GM19467 (cell line): ENCODE measurements around the gene TMSB4X.
"Not testable (repeated sequence)": the region's sequence is repeated elsewhere in the genome, so short reads cannot be mapped to it uniquely, and the experiment has no call there.

Experiments used
- ATAC-seq: cut with Tn5 transposase; IDR thresholded peaks from one replicate; pipeline ENCODE4 v1.9.1; 2021; ENCODE audit warnings: mild to moderate bottlenecking, moderate library complexity; ENCODE audit not compliant: unreplicated experiment

Gene TMSB4X

GRCh38 chrX:12974796-12975669, at the start of gene TMSB4X:
Gene TMSB4X (plus strand): TSS chrX:12975110.
- ATAC-seq = peak; percentile 42

GRCh38 chrX:12929701-12930100, 45.2 kb upstream of the TMSB4X start:
- no peak for ATAC-seq

GRCh38 chrX:12930150-12930549, 44.8 kb upstream of the TMSB4X start:
- no peak for ATAC-seq

GRCh38 chrX:12932244-12932643, 42.7 kb upstream of the TMSB4X start:
- no peak for ATAC-seq

- ATAC-seq = no peak
Measured at GRCh38 chrX:12934850-12935249, 40.1 kb upstream of the TMSB4X start.

- ATAC-seq = no peak
Measured at GRCh38 chrX:12936947-12937346, 38.0 kb upstream of the TMSB4X start.

- ATAC-seq = not testable (repeated sequence)
Measured at GRCh38 chrX:12940471-12940870, 34.4 kb upstream of the TMSB4X start.

- ATAC-seq = not testable (repeated sequence)
Measured at GRCh38 chrX:12943592-12943991, 31.3 kb upstream of the TMSB4X start.

GRCh38 chrX:12944452-12944851, 30.5 kb upstream of the TMSB4X start:
- not testable (repeated sequence) for ATAC-seq

- ATAC-seq = no peak
Measured at GRCh38 chrX:12945494-12945893, 29.4 kb upstream of the TMSB4X start.

GRCh38 chrX:12946406-12946805, 28.5 kb upstream of the TMSB4X start:
- ATAC-seq = no peak

GRCh38 chrX:12946838-12947544, 27.9 kb upstream of the TMSB4X start:
- ATAC-seq = no peak

GRCh38 chrX:12947545-12948235, 27.2 kb upstream of the TMSB4X start:
- ATAC-seq = no peak

- ATAC-seq = no peak
Measured at GRCh38 chrX:12948495-12948894, 26.4 kb upstream of the TMSB4X start.

GRCh38 chrX:12949205-12949926, 25.5 kb upstream of the TMSB4X start:
- no peak for ATAC-seq

- ATAC-seq = peak; percentile 48
Measured at GRCh38 chrX:12949927-12950656, 24.8 kb upstream of the TMSB4X start.

- ATAC-seq = peak; percentile 55
Measured at GRCh38 chrX:12950851-12951594, 23.9 kb upstream of the TMSB4X start.

- no peak for ATAC-seq
Measured at GRCh38 chrX:12951595-12951975, 23.3 kb upstream of the TMSB4X start.

- no peak for ATAC-seq
Measured at GRCh38 chrX:12953420-12953819, 21.5 kb upstream of the TMSB4X start.
